Fibroblast of lung (primary cell): ENCODE data around the gene RASGRF2. TPM values are rescaled to one million over a fixed set of nuclear protein-coding genes. Genes with fewer than 3 reads are reported as not detected.

ENCODE experiments used
- DNase-seq, 2 donors: peaks; one replicate each; pipeline versions ENCODE4 v3.0.0 to v3.0.0-alpha.2; 2010; ENCODE audit warnings: low read depth in 2 of 2
- H2AFZ ChIP-seq: 2 replicates; pipeline ENCODE4 v1.5.1; 2012; ENCODE audit warnings: low read length, control low read depth, inconsistent platforms
- H3K27ac ChIP-seq: 2 replicates; pipeline ENCODE4 v1.5.1; 2011; ENCODE audit warnings: low read length, control low read depth; ENCODE audit not compliant: insufficient read depth
- H3K27me3 ChIP-seq: 2 replicates; pipeline ENCODE4 v1.5.1; 2011; ENCODE audit warnings: mild to moderate bottlenecking, low read length; ENCODE audit not compliant: control insufficient read depth, insufficient read depth
- H3K36me3 ChIP-seq: 2 replicates; pipeline ENCODE4 v1.5.1; 2011; ENCODE audit warnings: low read length; ENCODE audit not compliant: control insufficient read depth, insufficient read depth
- H3K4me1 ChIP-seq: 2 replicates; pipeline ENCODE4 v1.5.1; 2011; ENCODE audit warnings: low read length; ENCODE audit not compliant: control insufficient read depth, insufficient read depth; ENCODE audit errors: extremely low read depth
- H3K4me2 ChIP-seq: 2 replicates; pipeline ENCODE4 v1.5.1; 2011; ENCODE audit warnings: low read length, control low read depth; ENCODE audit not compliant: insufficient read depth; ENCODE audit errors: extremely low read depth
- H3K4me3 ChIP-seq, 4 experiments: fragments of 200-600 bp in 1 of 4; sonication (generic) in 1 of 4; replicated peaks in 1 of 4; 2 replicates each; pipeline ENCODE4 v1.5.1; 2011 to 2016; ENCODE audit warnings: low read length in 4 of 4, low read depth in 3 of 4, mild to moderate bottlenecking in 3 of 4, control low read depth in 2 of 4, inconsistent platforms in 1 of 4, mixed read lengths in 1 of 4; ENCODE audit not compliant: insufficient read depth in 1 of 4; ENCODE audit errors: control extremely low read depth in 1 of 4
- H3K79me2 ChIP-seq: 2 replicates; pipeline ENCODE4 v1.5.1; 2012; ENCODE audit warnings: mild to moderate bottlenecking, low read length, inconsistent platforms; ENCODE audit not compliant: control insufficient read depth, insufficient read depth
- H3K9ac ChIP-seq: 2 replicates; pipeline ENCODE4 v1.5.1; 2011; ENCODE audit warnings: mild to moderate bottlenecking, low read length, control low read depth; ENCODE audit not compliant: insufficient read depth
- H3K9me3 ChIP-seq: 2 replicates; pipeline ENCODE4 v1.5.1; 2012; ENCODE audit warnings: low read depth, low read length; ENCODE audit not compliant: control insufficient read depth, insufficient read depth
- H4K20me1 ChIP-seq: 2 replicates; pipeline ENCODE4 v1.5.1; 2011; ENCODE audit warnings: low read length; ENCODE audit not compliant: control insufficient read depth, insufficient read depth; ENCODE audit errors: extremely low read depth
- CTCF ChIP-seq, 2 donors: IDR thresholded peaks in 1 of 2; conservative IDR thresholded peaks in 1 of 2; 1 replicate in 1 of 2; 2 replicates in 1 of 2; pipeline ENCODE4 v1.5.1; 2011 to 2012; ENCODE audit warnings: low read length in 2 of 2, control low read depth in 1 of 2, inconsistent platforms in 1 of 2, low read depth in 1 of 2, mild to moderate bottlenecking in 1 of 2
- EZH2 ChIP-seq: IDR thresholded peaks from 2 replicates; pipeline ENCODE4 v1.5.1; 2012; ENCODE audit warnings: low read length, control low read depth, mild to moderate bottlenecking; ENCODE audit errors: missing control alignments
- polyA plus RNA-seq, 2 donors: library from polyadenylated mRNA; depleted of rRNA in 1 of 2; stranded (reverse) in 1 of 2; unstranded in 1 of 2; fragments of >200 nt; gene quantifications; 2 replicates each; pipeline ENCODE4 v1.2.1, GENCODE V29; 2011 to 2012; ENCODE audit warnings: missing spikeins in 1 of 2
- total RNA-seq: library from RNA; depleted of rRNA; stranded (reverse); fragments of >200 nt; gene quantifications from 2 replicates; pipeline ENCODE4 v1.2.1, GENCODE V29; 2014

RASGRF2 gene
- total and polyA plus RNA-seq, 2 donors (not counting 1 experiment from before 2014, with no cell fraction given): 3.5 to 19.5 TPM

- no peak for DNase-seq
- Histone ChIP-seq H3K4me3 (no peak overlapping the region), H3K4me2 (no peak overlapping the region), H3K4me1 (no peaks in the 10 kb centered on the region), H3K27me3 (no peaks in the 10 kb centered on the region), H3K9me3 (no peaks in the 10 kb centered on the region), H3K36me3 (no peaks in the 10 kb centered on the region), H3K27ac (no peak overlapping the region), H3K9ac (no peak overlapping the region), H4K20me1 (no peaks in the 10 kb centered on the region), H2AFZ (no peak overlapping the region), H3K79me2 (no peaks in the 10 kb centered on the region)
- TF ChIP-seq CTCF (conservative IDR thresholded peaks at IDR 0.05 in 1 of 2, IDR thresholded peaks at IDR 0.05 in 1 of 2; ENCODE audit: low read depth in 1 of 2, low read length in 2 of 2) (no peak), EZH2 (no peak)
Observed at GRCh38 chr5:81171769-81172168, 211.6 kb downstream of the RASGRF2 start.

- Histone ChIP-seq H3K27ac (no peak overlapping the region), H3K36me3 (no peaks in the 10 kb centered on the region), H3K27me3 (no peaks in the 10 kb centered on the region), H3K79me2 (no peaks in the 10 kb centered on the region), H3K9ac (no peak overlapping the region), H3K4me3 (no peak overlapping the region), H4K20me1 (no peaks in the 10 kb centered on the region), H2AFZ (no peak overlapping the region), H3K4me2 (no peak overlapping the region), H3K9me3 (no peaks in the 10 kb centered on the region), H3K4me1 (no peaks in the 10 kb centered on the region)
- TF ChIP-seq EZH2 (no peak), CTCF (conservative IDR thresholded peaks at IDR 0.05 in 1 of 2, IDR thresholded peaks at IDR 0.05 in 1 of 2; ENCODE audit: low read depth in 1 of 2, low read length in 2 of 2) (no peak)
- DNase-seq: peak in 1 of 2 donors; percentile 30
Observed at GRCh38 chr5:81172710-81173109, 212.5 kb downstream of the RASGRF2 start.

GRCh38 chr5:81177061-81177460, 216.9 kb downstream of the RASGRF2 start:
- H4K20me1 ChIP-seq: no peaks in the 10 kb centered on the region
- DNase-seq: no peak
- H3K79me2 ChIP-seq: no peaks in the 10 kb centered on the region
- no peaks in the 10 kb centered on the region for H3K4me1 ChIP-seq
- no peak overlapping the region for H2AFZ ChIP-seq
- H3K9ac ChIP-seq: no peak overlapping the region
- TF ChIP-seq EZH2: no peak
- no peak for TF ChIP-seq CTCF (conservative IDR thresholded peaks at IDR 0.05 in 1 of 2, IDR thresholded peaks at IDR 0.05 in 1 of 2; ENCODE audit: low read depth in 1 of 2, low read length in 2 of 2)
- H3K9me3 ChIP-seq: no peaks in the 10 kb centered on the region
- no peaks in the 10 kb centered on the region for H3K27me3 ChIP-seq
- no peak overlapping the region for H3K4me2 ChIP-seq
- no peak overlapping the region for H3K4me3 ChIP-seq
- H3K36me3 ChIP-seq: no peaks in the 10 kb centered on the region
- no peak overlapping the region for H3K27ac ChIP-seq
